HEK293T (cell line): ENCODE measurements around the gene ADAMTS7.
"Not testable (repeated sequence)": the region's sequence is repeated elsewhere in the genome, so short reads cannot be mapped to it uniquely, and the experiment has no call there.

ENCODE experiments used
- ARNT ChIP-seq: fragments of 450-650 bp; IDR thresholded peaks from 2 replicates; pipeline ENCODE4 v1.6.1; 2017; ENCODE audit warnings: mild to moderate bottlenecking
- BHLHE40 ChIP-seq: fragments of 450-650 bp; IDR thresholded peaks from 2 replicates; pipeline ENCODE4 v1.6.1; 2016; ENCODE audit warnings: mild to moderate bottlenecking, moderate library complexity, borderline replicate concordance
- CTBP1 ChIP-seq: fragments of 450-650 bp; IDR thresholded peaks from 2 replicates; pipeline ENCODE4 v1.6.1; 2016; ENCODE audit warnings: borderline replicate concordance
- ELF4 ChIP-seq: fragments of 450-650 bp; IDR thresholded peaks from 2 replicates; pipeline ENCODE4 v1.6.1; 2017; ENCODE audit warnings: antibody characterized with exemption
- FOXK2 ChIP-seq: fragments of 450-650 bp; IDR thresholded peaks from 2 replicates; pipeline ENCODE4 v1.6.1; 2016; ENCODE audit warnings: mild to moderate bottlenecking
- FOXM1 ChIP-seq: fragments of 450-650 bp; IDR thresholded peaks from 2 replicates; pipeline ENCODE4 v1.6.1; 2017; ENCODE audit warnings: mild to moderate bottlenecking, borderline replicate concordance
- HDGF ChIP-seq: fragments of 450-650 bp; IDR thresholded peaks from 2 replicates; pipeline ENCODE4 v1.6.1; 2017; ENCODE audit warnings: antibody characterized with exemption, borderline replicate concordance
- NFRKB ChIP-seq: fragments of 450-650 bp; IDR thresholded peaks from 2 replicates; pipeline ENCODE4 v1.6.1; 2016; ENCODE audit warnings: mild to moderate bottlenecking, moderate library complexity
- SP1 ChIP-seq: fragments of 450-650 bp; IDR thresholded peaks from 2 replicates; pipeline ENCODE4 v1.6.1; 2017
- TARDBP ChIP-seq: fragments of 450-650 bp; IDR thresholded peaks from 2 replicates; pipeline ENCODE4 v1.6.1; 2016
- TF ChIP-seq, protein P1 (sequence below): fragments of 450-650 bp; IDR thresholded peaks from 2 replicates; pipeline ENCODE4 v1.6.1; 2016

DNA sequence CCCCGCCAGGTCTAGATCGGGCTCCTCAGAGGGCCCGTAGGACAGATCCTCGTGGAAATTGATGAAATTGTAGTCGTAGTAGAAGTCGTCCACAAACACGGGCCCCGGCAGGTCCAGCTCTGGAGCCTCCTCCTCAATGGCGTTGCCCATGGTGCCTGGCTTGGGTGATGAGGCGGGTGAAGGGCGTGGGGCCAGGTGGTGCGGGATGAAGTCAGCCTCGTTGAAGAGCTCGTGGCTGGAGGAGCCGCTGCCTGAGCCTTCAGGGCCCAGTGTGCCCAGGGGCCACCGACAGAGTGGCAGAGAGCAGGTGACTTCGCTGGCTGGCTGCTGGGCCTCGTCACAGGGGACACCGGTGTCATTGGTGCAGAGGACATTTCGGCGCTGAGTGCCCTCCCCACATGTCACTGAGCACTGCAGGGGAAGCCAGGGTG, 44.6 kb downstream of the ADAMTS7 start:
- not testable (repeated sequence) for TF ChIP-seq FOXK2, CTBP1, NFRKB, BHLHE40, HDGF, ARNT, FOXM1, ELF4, SP1, TARDBP
- TF ChIP-seq, protein P1, sequence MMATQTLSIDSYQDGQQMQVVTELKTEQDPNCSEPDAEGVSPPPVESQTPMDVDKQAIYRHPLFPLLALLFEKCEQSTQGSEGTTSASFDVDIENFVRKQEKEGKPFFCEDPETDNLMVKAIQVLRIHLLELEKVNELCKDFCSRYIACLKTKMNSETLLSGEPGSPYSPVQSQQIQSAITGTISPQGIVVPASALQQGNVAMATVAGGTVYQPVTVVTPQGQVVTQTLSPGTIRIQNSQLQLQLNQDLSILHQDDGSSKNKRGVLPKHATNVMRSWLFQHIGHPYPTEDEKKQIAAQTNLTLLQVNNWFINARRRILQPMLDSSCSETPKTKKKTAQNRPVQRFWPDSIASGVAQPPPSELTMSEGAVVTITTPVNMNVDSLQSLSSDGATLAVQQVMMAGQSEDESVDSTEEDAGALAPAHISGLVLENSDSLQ: not testable (repeated sequence)
